Activated CD8-positive, alpha-beta memory T cell treated with anti-CD3 and anti-CD28 coated beads for 36 hours (primary cell): ENCODE data around the gene ERVH48-1. TPM values are rescaled to one million over a fixed set of nuclear protein-coding genes. Genes with fewer than 3 reads are reported as not detected.
"Not testable (repeated sequence)": the region's sequence is repeated elsewhere in the genome, so short reads cannot be mapped to it uniquely, and the experiment has no call there.

Source experiments
- CTCF ChIA-PET: fragments of 350-600 bp; sonication (Branson Sonifier 250); formaldehyde crosslinking; loops from one replicate; lab custom pipeline; 2021; ENCODE audit warnings: antibody characterized with exemption; lab: Charles Lee
- POLR2A ChIA-PET: fragments of 350-600 bp; sonication (Branson Sonifier 250); formaldehyde crosslinking; loops from one replicate; lab custom pipeline; 2021; ENCODE audit warnings: antibody characterized with exemption; lab: Charles Lee
- total RNA-seq, 2 experiments: library from RNA; stranded (reverse); gene quantifications; one replicate each; pipeline ENCODE4 v1.2.3, GENCODE V29; 2021

The ERVH48-1 gene
- not detected for total RNA-seq

GRCh38 chr21:42925114-42925926 is at the start of gene ERVH48-1:
TSS of gene ERVH48-1 (minus strand) at chr21:42925630. CDS start at chr21:42919006, 6,624 bp downstream.
- ChIA-PET CTCF (interaction anchor here (1.0 kb wide), 1 partner anchor 11 kb away, joined by 3 read pairs; no protein-coding TSS in a partner anchor), POLR2A (interaction anchor here (0.6 kb wide), 1 partner anchor 766 kb away, joined by 3 read pairs; no protein-coding TSS in a partner anchor)

DNA sequence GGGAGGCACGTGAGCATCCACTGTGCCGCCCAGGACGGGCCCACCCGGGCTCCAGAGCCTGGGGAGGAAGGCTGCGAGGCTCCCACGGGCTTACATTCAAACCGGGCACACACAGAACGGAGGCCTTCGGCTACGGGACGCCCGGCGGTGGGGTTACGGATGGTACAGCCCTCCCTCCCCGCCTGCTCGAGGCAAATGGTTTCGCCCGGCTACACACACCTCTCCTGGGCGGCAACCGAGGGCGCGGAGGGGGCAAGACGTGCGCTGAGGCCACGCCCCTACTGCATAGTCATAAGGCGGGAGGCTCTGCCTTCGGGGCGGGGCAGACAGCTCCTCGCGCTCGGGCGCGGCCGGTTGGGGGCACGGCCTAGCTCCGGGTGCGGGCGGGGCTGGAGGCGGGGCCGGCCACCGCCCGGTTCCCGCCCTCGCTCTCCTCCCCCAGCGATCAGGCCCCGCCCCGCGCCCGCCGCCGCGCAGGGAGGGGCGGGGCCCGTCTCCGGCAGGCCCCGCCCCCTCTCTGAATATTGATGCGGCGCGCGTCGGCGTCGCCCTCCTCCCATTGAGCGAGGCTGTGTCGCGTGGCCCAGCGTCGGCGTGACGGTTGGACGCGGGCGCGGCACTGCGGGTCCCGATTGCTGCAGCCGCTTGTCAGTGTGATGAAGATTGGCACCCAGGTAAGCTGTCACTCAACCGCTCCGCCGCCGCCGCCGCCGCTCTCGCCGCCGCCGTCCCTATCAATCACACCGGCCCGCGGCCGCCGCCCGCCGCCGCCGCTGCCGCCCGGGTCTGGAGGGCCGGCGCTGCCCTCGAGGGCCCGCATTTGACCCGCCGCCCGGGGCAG is 48.8 kb upstream of the ERVH48-1 start, which contains the start of gene PKNOX1:
PKNOX1 (plus strand) TSS at position 572 of the 841 bp plus-strand sequence. CDS start 29,820 bp downstream, outside the sequence.
- ChIA-PET POLR2A (interaction anchor here (0.6 kb wide), 1 partner anchor 9 kb away, joined by 4 read pairs; no protein-coding TSS in a partner anchor), CTCF (no interaction called here)

GRCh38 chr21:42973309-42973990 is 48.0 kb upstream of the ERVH48-1 start:
- ChIA-PET POLR2A (interaction anchor here (0.6 kb wide), 1 partner anchor 9 kb away, joined by 4 read pairs; no protein-coding TSS in a partner anchor), CTCF (interaction anchor here (1.0 kb wide), 1 partner anchor 47 kb away, joined by 3 read pairs; no protein-coding TSS in a partner anchor)

DNA sequence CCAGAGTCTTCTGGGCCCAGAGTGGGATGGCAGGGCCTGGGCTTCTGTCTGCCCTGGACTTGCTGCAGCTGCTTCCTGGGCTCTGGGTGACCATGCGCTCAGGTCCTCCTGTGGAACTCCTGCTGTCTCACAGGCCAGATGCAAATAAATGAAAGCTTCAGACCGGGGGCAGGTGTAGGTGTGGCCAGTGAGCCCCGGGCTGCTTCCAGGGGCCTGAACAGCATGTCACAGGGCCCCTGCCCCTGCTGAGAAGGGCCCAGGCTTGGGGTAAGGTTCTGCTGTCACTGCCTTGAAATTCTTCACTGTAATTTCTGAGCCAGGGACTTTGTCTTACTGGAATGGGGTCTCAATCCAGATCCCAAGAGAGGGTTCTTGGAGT is 46.5 kb upstream of the ERVH48-1 start:
- POLR2A ChIA-PET = interaction anchor here (0.6 kb wide), 1 partner anchor 33 kb away, joined by 3 read pairs; no protein-coding TSS in a partner anchor
- CTCF ChIA-PET = no interaction called here

DNA sequence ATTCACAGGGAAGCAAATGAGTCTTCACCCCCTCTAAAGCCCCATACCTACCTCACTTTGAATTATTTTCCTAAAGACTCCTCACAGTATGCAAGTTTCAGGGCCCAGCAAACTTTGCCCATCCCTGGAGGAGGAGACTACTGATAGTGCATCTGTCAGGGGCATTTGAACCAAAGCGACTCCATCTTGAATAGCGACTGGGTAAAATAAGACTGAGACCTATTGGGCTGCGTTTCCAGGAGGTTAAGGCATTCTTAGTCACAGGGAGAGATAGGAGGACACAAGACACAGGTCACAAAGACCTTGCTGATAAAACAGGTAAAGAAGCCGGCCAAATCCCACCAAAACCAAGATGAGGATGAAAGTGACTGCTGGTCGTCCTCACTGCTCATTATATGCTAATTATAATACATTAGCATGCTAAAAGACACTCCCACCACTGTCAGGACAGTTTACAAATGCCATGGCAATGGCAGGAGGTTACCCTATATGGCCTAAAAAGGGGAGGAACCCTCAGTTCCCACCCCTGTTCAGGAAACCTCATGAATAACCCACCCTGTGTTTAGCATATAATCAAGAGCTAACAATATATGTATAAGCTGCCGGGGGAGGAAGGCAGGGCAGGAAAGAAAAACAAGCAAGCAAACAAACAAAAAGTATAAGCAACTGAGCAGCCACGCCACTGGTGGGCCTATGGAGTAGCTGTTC is 45.7 kb upstream of the ERVH48-1 start:
- POLR2A ChIA-PET = no interaction called here
- CTCF ChIA-PET = no interaction called here

- ChIA-PET POLR2A (no interaction called here), CTCF (no interaction called here)
Measured at GRCh38 chr21:42969193-42969600, 43.8 kb upstream of the ERVH48-1 start.

- CTCF ChIA-PET, POLR2A ChIA-PET: not testable (repeated sequence)
Measured at GRCh38 chr21:42967616-42968015, 42.2 kb upstream of the ERVH48-1 start.

DNA sequence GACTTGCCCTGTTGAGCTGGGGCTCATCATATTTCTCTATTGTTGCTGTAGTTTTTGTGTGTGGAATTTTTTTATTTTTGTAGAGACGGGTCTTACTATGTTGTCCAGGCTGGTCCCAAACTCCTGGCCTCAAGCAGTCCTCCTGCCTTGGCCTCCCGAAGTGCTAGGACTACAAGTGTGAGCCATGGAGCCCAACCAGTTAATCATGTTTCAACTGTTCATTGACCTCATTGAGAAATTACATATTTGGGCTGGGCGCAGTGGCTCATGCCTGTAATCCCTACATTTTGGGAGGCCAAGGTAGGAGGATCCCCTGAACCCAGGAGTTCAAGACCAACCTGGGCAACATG is 39.8 kb upstream of the ERVH48-1 start:
- ChIA-PET POLR2A (interaction anchor here (0.6 kb wide), 1 partner anchor 54 kb away, joined by 3 read pairs; no protein-coding TSS in a partner anchor), CTCF (no interaction called here)

DNA sequence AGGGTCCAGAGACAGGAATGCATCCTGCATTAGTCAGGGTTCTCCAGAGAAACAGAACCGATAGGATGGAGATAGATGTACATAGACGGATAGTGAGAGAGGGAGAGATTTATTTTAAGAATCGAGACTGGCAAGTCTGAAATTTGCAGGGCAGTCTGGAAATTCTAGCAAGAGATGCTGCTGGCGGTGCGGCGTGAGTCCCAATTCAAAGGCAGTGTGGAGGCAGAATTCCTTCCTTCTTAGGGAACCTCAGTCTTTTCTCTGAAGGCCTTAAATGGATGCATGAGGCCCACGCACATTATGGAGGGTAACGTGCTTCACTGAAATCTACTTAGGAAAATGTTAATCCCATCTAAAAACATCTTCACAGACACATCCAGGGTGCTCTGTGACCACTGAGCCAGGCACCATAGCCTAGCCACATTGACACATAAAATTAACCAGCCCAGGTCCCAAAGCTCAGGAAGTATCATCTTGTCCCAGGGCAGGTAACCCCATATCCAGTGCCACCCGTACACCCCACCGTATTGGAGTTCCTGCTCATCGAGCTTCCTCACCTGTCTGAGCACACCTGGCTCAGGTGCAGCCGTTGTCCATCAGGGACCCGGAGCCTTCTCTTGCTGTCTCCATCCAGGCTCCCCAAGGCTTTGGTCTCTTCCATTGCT is 39.2 kb upstream of the ERVH48-1 start:
- POLR2A ChIA-PET = interaction anchor here (0.6 kb wide), 1 partner anchor 54 kb away, joined by 3 read pairs; no protein-coding TSS in a partner anchor
- CTCF ChIA-PET = no interaction called here

DNA sequence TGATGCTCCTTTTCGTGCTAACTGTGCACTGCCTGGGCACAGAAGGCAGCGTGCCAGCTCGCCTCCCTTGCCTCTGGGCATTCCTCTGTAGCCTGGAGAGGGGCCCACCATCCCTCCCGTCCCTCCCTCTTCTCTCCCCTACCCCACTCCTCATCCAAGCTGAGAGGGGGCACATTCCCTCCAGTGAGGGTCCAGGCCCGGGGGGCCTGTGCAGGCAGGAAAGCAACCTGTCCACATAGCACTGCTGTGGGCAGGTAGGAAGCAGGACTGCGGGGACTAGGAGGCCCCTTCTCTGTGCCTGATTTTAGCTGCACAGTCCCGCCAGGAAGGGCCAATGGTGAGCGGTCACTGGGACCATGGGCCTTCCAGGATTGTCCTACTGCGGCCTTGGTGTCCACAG is 38.7 kb upstream of the ERVH48-1 start:
- POLR2A ChIA-PET = no interaction called here

GRCh38 chr21:42962380-42963007 is 37.1 kb upstream of the ERVH48-1 start:
- POLR2A ChIA-PET = no interaction called here
- CTCF ChIA-PET = interaction anchor here (0.6 kb wide), 1 partner anchor 31 kb away, joined by 3 read pairs; no protein-coding TSS in a partner anchor

More for the DNA sequence above, 38.7 kb upstream of the ERVH48-1 start:
- CTCF ChIA-PET = no interaction called here

DNA sequence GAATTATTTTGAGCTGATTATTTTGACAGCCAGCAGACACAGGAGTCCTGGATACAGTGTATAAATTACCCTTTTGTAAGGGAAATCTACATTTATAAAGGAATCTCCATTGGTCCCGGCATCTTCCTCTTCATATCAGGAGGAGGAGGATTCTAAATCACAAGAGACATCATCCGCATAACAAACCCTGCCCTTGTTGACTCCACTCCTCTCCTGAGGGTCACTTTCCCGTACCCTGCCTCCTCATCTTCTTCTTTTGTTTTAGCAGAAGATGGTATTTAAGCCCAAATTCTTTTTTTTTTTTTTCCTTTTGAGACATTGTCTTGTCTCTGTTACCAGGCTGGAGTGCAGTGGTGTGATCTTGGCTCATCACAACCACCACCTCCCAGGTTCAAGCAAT is 34.3 kb upstream of the ERVH48-1 start:
- CTCF ChIA-PET = no interaction called here
- POLR2A ChIA-PET = no interaction called here

- CTCF ChIA-PET, POLR2A ChIA-PET: not testable (repeated sequence)
Measured at GRCh38 chr21:42958122-42958521, 32.7 kb upstream of the ERVH48-1 start.

- CTCF ChIA-PET = no interaction called here
- POLR2A ChIA-PET = no interaction called here
Measured at GRCh38 chr21:42956824-42957630, 31.6 kb upstream of the ERVH48-1 start.

DNA sequence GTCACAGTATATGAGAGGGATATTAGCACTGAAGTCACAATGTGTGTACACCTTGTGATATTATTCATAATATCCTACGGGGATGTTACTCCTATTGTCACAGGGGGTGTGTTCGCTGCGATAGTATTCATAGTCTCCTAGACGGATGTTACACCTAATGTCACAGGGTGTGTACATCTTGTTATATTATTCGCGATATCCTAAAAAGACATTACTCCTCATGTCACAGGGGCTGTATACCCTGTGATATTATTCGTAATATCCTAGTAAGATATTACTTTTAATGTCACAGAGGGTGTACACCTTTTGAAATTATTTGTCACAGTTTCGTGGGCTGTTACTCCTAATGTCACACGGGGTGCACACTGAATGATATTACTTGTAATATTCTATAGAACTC is 25.8 kb upstream of the ERVH48-1 start:
- POLR2A ChIA-PET, CTCF ChIA-PET: not testable (repeated sequence)

DNA sequence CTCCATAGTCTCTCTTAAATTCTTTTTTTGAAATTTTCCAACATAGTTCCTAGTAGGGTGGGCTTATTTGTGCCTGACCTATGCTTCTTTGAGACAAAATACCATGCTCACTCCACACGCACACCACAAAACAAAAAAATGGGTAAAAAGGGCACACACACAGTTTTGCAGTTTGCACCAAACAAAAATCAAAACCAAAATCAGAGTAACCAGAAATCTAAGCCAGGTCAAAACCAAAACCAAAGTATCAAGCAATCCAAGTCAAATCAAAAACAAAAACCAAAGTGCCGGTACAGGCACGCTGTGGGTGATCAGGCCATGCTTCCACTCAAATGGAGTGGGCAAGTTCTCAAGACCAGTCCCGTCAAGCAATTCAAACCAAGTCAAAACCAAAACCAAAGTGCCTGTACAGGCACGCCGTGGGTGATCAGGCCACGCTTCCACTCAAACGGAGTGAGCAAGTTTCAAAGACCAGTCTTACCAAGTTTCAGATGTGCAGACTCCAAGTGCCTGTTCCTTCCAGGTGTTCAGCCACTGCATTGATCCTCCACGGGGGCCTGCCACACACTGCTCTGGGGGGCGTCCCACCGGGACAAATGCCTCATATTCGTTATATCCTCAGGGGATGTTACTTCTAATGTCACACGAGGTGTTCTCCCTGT is 23.8 kb upstream of the ERVH48-1 start:
- POLR2A ChIA-PET, CTCF ChIA-PET: not testable (repeated sequence)
